Stomach (tissue), 4 donors: ENCODE data around the gene ST8SIA6.

Experiments
- POLR2A ChIP-seq, 4 donors: fragments of 450-650 bp; IDR thresholded peaks; one replicate each; pipeline ENCODE4 v1.6.1; 2016; ENCODE audit warnings: antibody characterized with exemption in 4 of 4, control low read depth in 2 of 4, mild to moderate bottlenecking in 1 of 4, moderate library complexity in 1 of 4
- POLR2AphosphoS5 ChIP-seq, 3 donors: sonication (generic); formaldehyde crosslinking; IDR thresholded peaks; one replicate each; pipeline ENCODE4 v1.6.1; 2016; ENCODE audit warnings: antibody characterized with exemption in 3 of 3
- TF ChIP-seq, protein P1 (sequence below), 7 experiments: fragments of 450-650 bp in 4 of 7; fragments of 200-600 bp in 3 of 7; sonication (generic) in 3 of 7; IDR thresholded peaks; one replicate each; pipeline ENCODE4 v1.5.1; 2016 to 2019; ENCODE audit warnings: antibody characterized with exemption in 7 of 7, control low read depth in 2 of 7, mild to moderate bottlenecking in 1 of 7

- TF ChIP-seq POLR2AphosphoS5 (IDR thresholded peaks at IDR 0.05): no peak
- TF ChIP-seq, protein P1, sequence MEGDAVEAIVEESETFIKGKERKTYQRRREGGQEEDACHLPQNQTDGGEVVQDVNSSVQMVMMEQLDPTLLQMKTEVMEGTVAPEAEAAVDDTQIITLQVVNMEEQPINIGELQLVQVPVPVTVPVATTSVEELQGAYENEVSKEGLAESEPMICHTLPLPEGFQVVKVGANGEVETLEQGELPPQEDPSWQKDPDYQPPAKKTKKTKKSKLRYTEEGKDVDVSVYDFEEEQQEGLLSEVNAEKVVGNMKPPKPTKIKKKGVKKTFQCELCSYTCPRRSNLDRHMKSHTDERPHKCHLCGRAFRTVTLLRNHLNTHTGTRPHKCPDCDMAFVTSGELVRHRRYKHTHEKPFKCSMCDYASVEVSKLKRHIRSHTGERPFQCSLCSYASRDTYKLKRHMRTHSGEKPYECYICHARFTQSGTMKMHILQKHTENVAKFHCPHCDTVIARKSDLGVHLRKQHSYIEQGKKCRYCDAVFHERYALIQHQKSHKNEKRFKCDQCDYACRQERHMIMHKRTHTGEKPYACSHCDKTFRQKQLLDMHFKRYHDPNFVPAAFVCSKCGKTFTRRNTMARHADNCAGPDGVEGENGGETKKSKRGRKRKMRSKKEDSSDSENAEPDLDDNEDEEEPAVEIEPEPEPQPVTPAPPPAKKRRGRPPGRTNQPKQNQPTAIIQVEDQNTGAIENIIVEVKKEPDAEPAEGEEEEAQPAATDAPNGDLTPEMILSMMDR (IDR thresholded peaks at IDR 0.05): no peak
- no peak for TF ChIP-seq POLR2A (IDR thresholded peaks at IDR 0.05)
Measured at GRCh38 chr10:17278607-17279240, 175.7 kb downstream of the ST8SIA6 start.
